Mucosa of descending colon (tissue), 3 donors: ENCODE measurements around the gene VSTM2B. TPM values are rescaled to one million over a fixed set of nuclear protein-coding genes. Genes with fewer than 3 reads are reported as not detected.

Source experiments
- ATAC-seq: fragments of 200-7000 bp; cut with Tn5 transposase; one replicate; pipeline ENCODE4 v1.9.1; 2020; ENCODE audit warnings: mild to moderate bottlenecking, moderate library complexity
- DNase-seq, 3 donors: peaks; one replicate each; pipeline ENCODE4 v3.0.0-alpha.2; 2020
- H3K36me3 ChIP-seq: fragments of 200-600 bp; one replicate; pipeline ENCODE4 v1.8.0; 2021; ENCODE audit warnings: low read depth, mild to moderate bottlenecking
- H3K4me1 ChIP-seq: fragments of 200-600 bp; one replicate; pipeline ENCODE4 v1.8.0; 2021; ENCODE audit warnings: low read depth, mild to moderate bottlenecking
- H3K4me3 ChIP-seq: fragments of 200-600 bp; one replicate; pipeline ENCODE4 v1.8.0; 2021; ENCODE audit warnings: mild to moderate bottlenecking
- H3K9me3 ChIP-seq: fragments of 200-600 bp; one replicate; pipeline ENCODE4 v1.8.0; 2021; ENCODE audit warnings: mild to moderate bottlenecking
- intact Hi-C, 2 donors: fragments of 100-400 bp; cut with DNase I in 1 of 2; cut with micrococcal nuclease in 1 of 2; formaldehyde crosslinking; loops; one replicate each; pipeline versions ENCODE4 v1.11.0 to v1.11.1; 2022; cut with DNase I, micrococcal nuclease
- long read RNA-seq, 2 donors: library from polyadenylated mRNA; unstranded; transcript quantifications; one replicate each; pipeline ENCODE4 v2.0.0, GENCODE V29; 2019 to 2021
- total RNA-seq, 3 donors: library from RNA; stranded (reverse); fragmentation: NEBNext Ultra II Directional in 2 of 3; extraction: Animal tissue kit (Norgen Biotek cat#: 25700) in 2 of 3; gene quantifications; one replicate each; pipeline versions ENCODE4 v1.2.1 to v1.2.4, GENCODE V29; 2021 to 2023
- TF ChIP-seq, protein P1 (sequence below): fragments of 200-600 bp; IDR thresholded peaks from one replicate; pipeline ENCODE4 v1.8.0; 2022; ENCODE audit warnings: antibody characterized with exemption, mild to moderate bottlenecking
- donor health status: DM: no; HTN: no; CAD: no; lungs with moderate emphysema.
- donor health status: DM: no; HTN: no; CAD: no.
- donor health status: DM: no; HTN: yes; CAD: no.

VSTM2B gene
- total RNA-seq = under 1 TPM in 1 of 3 donors, not detected in 2; 0.32 TPM
- long read RNA-seq, donor 1 = 0 reads
- long read RNA-seq, donor 2 = 0 reads

DNA sequence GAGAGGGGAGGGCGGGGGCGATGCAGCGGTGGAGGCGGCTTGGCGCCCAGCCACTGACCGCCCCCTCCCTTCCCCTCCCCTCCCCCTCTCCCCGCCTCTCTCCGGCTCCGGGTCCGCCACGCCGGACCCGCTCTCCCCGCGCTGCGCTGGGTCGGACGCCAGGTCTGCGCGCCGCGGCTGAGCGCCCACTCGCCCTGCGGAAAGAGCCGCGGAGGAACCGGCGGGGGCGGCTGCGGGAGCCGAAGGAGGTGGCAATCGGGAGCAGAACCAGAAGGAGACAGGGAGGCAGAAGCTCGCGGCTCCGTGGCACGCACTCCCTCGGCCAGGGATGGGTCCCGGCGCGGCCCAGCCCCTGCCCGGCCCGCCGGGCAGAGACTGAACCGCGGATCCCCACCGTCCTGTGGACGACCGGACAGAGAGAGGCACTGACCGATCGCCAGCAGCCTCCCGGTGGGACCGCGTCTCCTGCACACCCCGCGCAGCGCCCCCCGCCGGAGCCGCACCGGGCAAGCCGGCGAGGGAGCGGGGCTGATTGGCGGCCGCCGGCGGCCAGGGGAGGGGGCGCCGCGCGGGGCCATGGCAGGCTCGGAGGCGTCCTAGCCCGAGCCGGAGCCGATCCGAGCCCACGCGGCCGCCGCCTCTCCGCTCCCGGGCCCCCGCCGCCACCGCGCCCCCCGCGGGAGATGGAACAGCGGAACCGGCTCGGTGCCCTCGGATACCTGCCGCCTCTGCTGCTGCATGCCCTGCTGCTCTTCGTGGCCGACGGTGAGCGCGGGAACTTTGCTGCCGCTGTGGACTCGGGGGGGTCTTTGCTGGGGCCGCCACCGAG lies at the start of gene VSTM2B:
Gene VSTM2B, plus strand, starts transcription at position 94 of the 829 bp plus-strand sequence. Its CDS starts 590 bp downstream, at position 684.
- Histone ChIP-seq H3K4me1 (peaks cover 19% of the 10 kb centered on the region), H3K36me3 (no peaks in the 10 kb centered on the region), H3K4me3 (no peak within 1 kb of the TSS), H3K9me3 (no peaks in the 10 kb centered on the region)
- TF ChIP-seq, protein P1, sequence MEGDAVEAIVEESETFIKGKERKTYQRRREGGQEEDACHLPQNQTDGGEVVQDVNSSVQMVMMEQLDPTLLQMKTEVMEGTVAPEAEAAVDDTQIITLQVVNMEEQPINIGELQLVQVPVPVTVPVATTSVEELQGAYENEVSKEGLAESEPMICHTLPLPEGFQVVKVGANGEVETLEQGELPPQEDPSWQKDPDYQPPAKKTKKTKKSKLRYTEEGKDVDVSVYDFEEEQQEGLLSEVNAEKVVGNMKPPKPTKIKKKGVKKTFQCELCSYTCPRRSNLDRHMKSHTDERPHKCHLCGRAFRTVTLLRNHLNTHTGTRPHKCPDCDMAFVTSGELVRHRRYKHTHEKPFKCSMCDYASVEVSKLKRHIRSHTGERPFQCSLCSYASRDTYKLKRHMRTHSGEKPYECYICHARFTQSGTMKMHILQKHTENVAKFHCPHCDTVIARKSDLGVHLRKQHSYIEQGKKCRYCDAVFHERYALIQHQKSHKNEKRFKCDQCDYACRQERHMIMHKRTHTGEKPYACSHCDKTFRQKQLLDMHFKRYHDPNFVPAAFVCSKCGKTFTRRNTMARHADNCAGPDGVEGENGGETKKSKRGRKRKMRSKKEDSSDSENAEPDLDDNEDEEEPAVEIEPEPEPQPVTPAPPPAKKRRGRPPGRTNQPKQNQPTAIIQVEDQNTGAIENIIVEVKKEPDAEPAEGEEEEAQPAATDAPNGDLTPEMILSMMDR = no peak
- DNase-seq = no peak
- intact Hi-C loops = no loop called here
- ATAC-seq = no peak

DNA sequence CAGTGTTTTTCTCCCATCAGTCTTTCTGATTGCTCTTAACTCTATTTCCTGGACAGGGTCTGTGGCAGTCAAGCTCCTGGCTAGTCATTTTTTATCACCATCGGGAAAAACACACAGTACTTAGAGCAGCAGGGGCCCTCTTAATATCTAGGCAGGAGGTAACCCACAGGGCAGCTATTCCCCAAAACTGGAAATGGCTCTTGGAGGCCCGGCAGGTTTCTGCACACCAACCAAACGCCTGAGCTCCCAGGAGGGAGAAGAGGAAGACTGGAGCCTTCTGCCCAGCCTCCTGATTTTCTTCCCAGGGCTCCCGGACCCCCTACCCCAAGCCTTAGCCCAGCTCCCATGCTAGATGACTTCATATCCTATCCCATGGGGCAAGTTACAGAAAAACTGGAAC lies 49.3 kb upstream of the VSTM2B start:
- ATAC-seq = no peak
- Histone ChIP-seq H3K36me3 (no peaks in the 10 kb centered on the region), H3K9me3 (no peaks in the 10 kb centered on the region), H3K4me1 (no peaks in the 10 kb centered on the region), H3K4me3 (no peak overlapping the region)
- intact Hi-C loops = no loop called here
- peak in 1 of 3 donors; percentile 6 for DNase-seq
- TF ChIP-seq, protein P1 = no peak

DNA sequence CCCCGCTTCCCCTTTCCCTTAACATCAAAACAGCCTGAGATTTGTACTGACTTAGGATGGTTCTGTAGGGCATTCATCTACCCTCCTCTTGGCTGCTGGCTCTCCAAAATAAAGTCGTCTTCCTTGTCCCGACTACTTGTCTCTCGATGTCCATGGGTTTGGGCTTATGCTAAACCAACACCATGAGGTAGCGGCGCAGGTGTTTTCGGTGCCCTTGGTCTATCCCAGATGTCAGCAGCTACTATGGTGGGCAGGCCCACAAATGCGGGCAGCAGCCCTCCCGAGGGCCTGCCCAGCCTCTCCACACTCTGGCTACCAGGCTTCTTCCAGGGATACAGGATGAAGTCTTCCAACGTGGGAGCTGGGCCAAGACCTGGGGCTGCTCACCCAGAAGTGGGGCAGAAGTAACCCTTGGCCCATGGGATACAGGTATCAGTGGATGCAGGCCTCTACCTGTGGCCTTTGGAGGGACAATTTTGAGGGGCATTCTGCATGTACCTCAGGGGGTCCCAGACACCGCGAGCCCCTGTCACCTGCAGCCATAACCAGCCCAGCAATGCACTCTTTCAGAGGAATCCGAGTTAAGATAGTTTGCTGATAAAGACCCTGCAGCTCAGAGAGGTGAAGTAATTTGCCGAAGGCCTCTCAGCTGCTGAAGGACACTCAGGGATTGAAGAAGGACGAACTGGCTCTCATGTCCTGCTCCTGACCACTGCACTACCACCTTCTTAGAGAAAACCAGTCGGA lies 47.8 kb upstream of the VSTM2B start:
- ATAC-seq (no peak), DNase-seq (no peak)

GRCh38 chr19:29478578-29479565 lies 46.9 kb upstream of the VSTM2B start:
- DNase-seq (peak in 1 of 3 donors; percentile 31), ATAC-seq (no peak)
- intact Hi-C loops = no loop called here
- H3K36me3 ChIP-seq = no peaks in the 10 kb centered on the region
- TF ChIP-seq, protein P1 = no peak
- no peaks in the 10 kb centered on the region for H3K9me3 ChIP-seq
- H3K4me3 ChIP-seq = no peak overlapping the region
- H3K4me1 ChIP-seq = no peaks in the 10 kb centered on the region

More for the DNA sequence above, 47.8 kb upstream of the VSTM2B start:
- no peaks in the 10 kb centered on the region for H3K4me1 ChIP-seq
- TF ChIP-seq, protein P1 = no peak
- intact Hi-C loops = no loop called here
- H3K36me3 ChIP-seq = no peaks in the 10 kb centered on the region
- H3K4me3 ChIP-seq = no peak overlapping the region
- H3K9me3 ChIP-seq = no peaks in the 10 kb centered on the region

- DNase-seq = no peak
- no peaks in the 10 kb centered on the region for H3K36me3 ChIP-seq
- no peaks in the 10 kb centered on the region for H3K9me3 ChIP-seq
- TF ChIP-seq, protein P1 = no peak
- no peak overlapping the region for H3K4me3 ChIP-seq
- ATAC-seq = no peak
- no peaks in the 10 kb centered on the region for H3K4me1 ChIP-seq
- intact Hi-C loops = no loop called here
Observed at GRCh38 chr19:29479941-29480340, 45.9 kb upstream of the VSTM2B start.
